ENCODE results near the gene PPP1R12C. TPM values are rescaled to one million over a fixed set of nuclear protein-coding genes. Genes with fewer than 3 reads are reported as not detected.

The PPP1R12C gene
- total RNA-seq, 1 donor from 2014 or later = 110 TPM

DNA sequence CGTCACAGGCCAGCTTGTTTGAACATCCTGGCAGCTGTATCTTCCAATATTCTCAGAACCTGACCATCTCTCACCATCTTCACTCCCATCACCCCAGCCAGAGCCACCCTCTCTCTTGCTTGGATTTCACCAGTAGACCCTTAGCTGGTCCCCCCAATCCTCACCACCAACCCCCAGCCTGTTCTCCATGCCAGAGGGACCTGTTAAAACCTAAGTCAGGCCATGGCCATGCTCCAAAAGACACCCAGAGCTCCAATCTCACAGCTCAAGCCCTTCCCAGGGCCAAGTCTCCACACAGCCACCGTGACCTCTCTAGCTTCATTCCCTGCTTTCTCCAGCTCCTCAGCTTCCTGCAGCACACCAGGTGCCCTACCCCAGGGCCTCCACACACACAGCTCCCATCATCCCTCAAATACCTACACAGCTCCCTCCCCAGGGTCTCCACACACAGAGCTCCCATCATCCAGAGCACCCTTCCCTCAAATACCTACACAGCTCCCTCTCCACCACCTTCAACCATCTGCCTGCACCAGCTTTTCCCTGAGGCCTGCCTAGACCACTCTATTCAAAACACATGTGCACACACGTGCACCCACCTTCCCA is 28.0 kb downstream of the PPP1R12C start:
- Mint-ChIP-seq H3K27me3 (peaks cover 35% of the 10 kb centered on the region), H3K9me3 (ENCODE audit: low read depth) (no peaks in the 10 kb centered on the region), H3K4me1 (ENCODE audit: low read depth) (peaks cover 15% of the 10 kb centered on the region), H3K36me3 (ENCODE audit: insufficient read depth) (peaks cover 4% of the 10 kb centered on the region), H3K27ac (no peak overlapping the region), H3K4me3 (ENCODE audit: low read depth) (no peak overlapping the region)
- no peak for DNase-seq (ENCODE audit: low spot score, unreplicated experiment)
- TF ChIP-seq, protein P1, sequence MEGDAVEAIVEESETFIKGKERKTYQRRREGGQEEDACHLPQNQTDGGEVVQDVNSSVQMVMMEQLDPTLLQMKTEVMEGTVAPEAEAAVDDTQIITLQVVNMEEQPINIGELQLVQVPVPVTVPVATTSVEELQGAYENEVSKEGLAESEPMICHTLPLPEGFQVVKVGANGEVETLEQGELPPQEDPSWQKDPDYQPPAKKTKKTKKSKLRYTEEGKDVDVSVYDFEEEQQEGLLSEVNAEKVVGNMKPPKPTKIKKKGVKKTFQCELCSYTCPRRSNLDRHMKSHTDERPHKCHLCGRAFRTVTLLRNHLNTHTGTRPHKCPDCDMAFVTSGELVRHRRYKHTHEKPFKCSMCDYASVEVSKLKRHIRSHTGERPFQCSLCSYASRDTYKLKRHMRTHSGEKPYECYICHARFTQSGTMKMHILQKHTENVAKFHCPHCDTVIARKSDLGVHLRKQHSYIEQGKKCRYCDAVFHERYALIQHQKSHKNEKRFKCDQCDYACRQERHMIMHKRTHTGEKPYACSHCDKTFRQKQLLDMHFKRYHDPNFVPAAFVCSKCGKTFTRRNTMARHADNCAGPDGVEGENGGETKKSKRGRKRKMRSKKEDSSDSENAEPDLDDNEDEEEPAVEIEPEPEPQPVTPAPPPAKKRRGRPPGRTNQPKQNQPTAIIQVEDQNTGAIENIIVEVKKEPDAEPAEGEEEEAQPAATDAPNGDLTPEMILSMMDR (IDR thresholded peaks at IDR 0.05; ENCODE audit: unreplicated experiment) = no peak

DNA sequence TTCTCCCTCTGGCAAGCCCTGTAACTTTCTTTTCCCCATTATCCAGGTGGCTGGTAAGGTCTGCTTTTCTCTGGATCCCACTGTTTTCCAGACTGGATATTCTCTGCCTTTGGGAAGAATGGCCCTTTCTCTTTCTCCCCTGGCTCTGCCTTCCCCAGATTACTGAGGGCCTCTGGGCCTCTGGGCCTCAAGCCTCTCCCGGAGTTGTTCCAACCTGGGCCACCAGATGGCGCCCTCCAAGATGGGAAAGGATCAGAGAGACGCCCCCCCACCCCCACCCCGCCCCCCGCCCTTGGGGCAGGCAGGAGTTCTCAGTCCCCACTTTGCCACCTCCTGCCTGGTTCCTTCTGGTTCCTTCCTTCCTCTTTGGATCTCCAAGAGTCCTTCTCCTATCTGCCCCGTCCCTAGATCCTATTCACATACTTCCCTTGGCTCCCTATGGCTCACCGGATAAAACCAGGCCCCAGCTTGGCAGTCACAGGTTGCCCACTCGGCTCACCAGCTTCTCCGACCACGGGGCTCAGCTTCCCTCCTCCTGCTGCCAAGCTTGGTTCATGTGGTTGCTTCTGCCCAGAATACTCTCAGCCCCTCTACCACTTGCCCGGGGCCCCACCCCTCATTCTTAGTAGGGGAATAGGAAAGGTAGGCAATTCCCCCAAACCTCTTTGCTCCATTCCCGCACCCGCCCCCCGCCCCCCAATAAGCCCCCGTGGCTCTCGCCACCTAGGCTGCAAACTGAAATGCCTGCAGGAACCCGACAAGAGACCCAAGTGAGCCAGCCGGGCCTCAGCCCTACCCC is 28.7 kb downstream of the PPP1R12C start:
- peaks cover 42% of the 10 kb centered on the region for H3K27me3 Mint-ChIP-seq
- peak; percentile 84 for DNase-seq (ENCODE audit: low spot score, unreplicated experiment)
- H3K4me1 Mint-ChIP-seq (ENCODE audit: low read depth) = peaks cover 15% of the 10 kb centered on the region

DNA sequence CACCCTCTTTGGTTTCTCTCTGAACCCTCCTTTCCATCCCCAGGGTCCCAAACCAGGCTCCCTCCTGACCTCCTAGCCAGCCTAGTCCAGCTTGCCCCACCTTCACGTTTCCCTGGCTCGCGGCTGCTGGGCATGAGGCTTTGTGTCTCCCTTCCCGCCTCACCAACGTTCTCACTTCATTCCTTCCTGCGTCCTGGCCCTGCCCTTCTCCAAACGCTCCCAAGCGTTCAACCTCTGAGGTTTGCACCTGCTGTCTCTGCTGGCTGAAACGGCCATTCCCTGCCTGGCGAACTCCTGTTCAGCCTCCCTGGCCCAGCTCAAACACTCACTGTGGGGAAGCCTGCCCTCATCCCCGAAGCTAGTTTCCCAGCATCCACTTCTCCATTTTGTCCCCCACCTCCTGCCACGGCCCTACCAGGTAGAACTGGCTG is 29.4 kb downstream of the PPP1R12C start:
- H3K27me3 Mint-ChIP-seq = peaks cover 45% of the 10 kb centered on the region
- H3K4me1 Mint-ChIP-seq (ENCODE audit: low read depth) = peaks cover 15% of the 10 kb centered on the region
- no peak for DNase-seq (ENCODE audit: low spot score, unreplicated experiment)
- H3K9me3 Mint-ChIP-seq (ENCODE audit: low read depth) = no peaks in the 10 kb centered on the region
- H3K27ac Mint-ChIP-seq = peak overlapping the region; percentile 39
- H3K36me3 Mint-ChIP-seq (ENCODE audit: insufficient read depth) = peaks cover 4% of the 10 kb centered on the region
- H3K4me3 Mint-ChIP-seq (ENCODE audit: low read depth) = peak overlapping the region; percentile 65
- TF ChIP-seq, protein P1 (IDR thresholded peaks at IDR 0.05; ENCODE audit: unreplicated experiment) = no peak

More for the DNA sequence above, 28.7 kb downstream of the PPP1R12C start:
- peak overlapping the region; percentile 39 for H3K27ac Mint-ChIP-seq
- H3K9me3 Mint-ChIP-seq (ENCODE audit: low read depth) = no peaks in the 10 kb centered on the region
- TF ChIP-seq, protein P1 (IDR thresholded peaks at IDR 0.05; ENCODE audit: unreplicated experiment) = peak; percentile 90
- H3K4me3 Mint-ChIP-seq (ENCODE audit: low read depth) = peak overlapping the region; percentile 65
- H3K36me3 Mint-ChIP-seq (ENCODE audit: insufficient read depth) = peaks cover 4% of the 10 kb centered on the region

DNA sequence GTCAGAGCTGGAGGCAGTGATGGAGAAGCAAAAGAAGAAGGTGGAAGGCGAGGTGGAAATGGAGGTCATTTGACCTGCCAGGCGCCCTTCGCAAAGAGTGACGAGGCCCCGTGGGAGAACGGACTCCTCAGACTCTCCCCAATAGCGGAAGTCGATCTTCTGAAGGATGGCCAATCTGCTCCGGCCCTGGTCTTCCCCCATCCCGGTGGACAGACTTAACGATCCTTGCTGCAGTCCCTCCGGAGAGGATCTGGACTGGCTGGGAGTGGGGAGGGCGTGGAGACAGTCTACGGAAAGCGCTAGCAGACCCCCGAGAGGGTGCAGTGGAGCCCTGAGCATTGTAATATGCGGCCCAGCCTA is 29.9 kb downstream of the PPP1R12C start:
- Mint-ChIP-seq H3K27me3 (peaks cover 51% of the 10 kb centered on the region), H3K4me1 (ENCODE audit: low read depth) (peaks cover 15% of the 10 kb centered on the region), H3K27ac (peak overlapping the region; percentile 94), H3K4me3 (ENCODE audit: low read depth) (peak overlapping the region; percentile 71), H3K9me3 (ENCODE audit: low read depth) (no peaks in the 10 kb centered on the region), H3K36me3 (ENCODE audit: insufficient read depth) (peaks cover 6% of the 10 kb centered on the region)
- no peak for DNase-seq (ENCODE audit: low spot score, unreplicated experiment)
- TF ChIP-seq, protein P1 (IDR thresholded peaks at IDR 0.05; ENCODE audit: unreplicated experiment) = no peak

DNA sequence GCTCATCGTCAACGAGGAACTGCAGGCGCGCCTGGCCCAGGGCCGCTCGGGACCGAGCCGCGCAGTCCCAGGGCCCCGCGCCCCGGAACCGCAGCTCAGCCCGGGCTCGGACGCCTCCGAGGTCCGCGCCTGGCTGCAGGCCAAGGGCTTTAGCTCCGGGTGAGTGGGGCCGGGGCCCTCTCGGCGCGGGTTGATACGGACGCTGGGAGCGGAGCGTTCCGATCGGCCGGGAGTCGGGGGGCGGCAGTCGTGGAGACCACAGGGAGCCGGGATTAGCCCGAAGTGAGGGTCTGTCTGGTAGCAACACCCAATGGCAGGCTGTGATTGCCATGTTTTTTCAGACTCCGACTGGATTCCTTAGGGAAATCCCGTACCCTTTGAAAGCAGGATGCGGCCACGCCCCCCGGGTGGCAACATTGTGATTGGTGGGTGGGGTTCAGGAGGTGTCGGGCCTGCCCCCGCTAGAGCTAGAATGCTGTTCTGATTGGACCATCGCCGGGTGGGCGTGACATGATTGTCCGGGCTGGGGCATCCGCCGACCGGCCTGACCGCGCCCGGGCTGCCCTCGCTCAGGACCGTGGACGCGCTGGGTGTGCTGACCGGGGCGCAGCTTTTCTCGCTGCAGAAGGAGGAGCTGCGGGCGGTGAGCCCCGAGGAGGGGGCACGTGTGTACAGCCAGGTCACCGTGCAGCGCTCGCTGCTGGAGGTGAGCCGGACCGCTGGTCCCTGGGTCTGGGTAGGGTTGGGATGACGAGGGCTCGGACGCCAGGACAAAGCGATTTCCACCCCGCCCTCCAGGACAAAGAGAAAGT is 30.5 kb downstream of the PPP1R12C start:
- Mint-ChIP-seq H3K36me3 (ENCODE audit: insufficient read depth) (peaks cover 6% of the 10 kb centered on the region), H3K27ac (peak overlapping the region; percentile 94), H3K4me3 (ENCODE audit: low read depth) (peak overlapping the region; percentile 71), H3K4me1 (ENCODE audit: low read depth) (peaks cover 15% of the 10 kb centered on the region), H3K27me3 (peaks cover 54% of the 10 kb centered on the region), H3K9me3 (ENCODE audit: low read depth) (no peaks in the 10 kb centered on the region)
- TF ChIP-seq, protein P1 (IDR thresholded peaks at IDR 0.05; ENCODE audit: unreplicated experiment) = no peak
- peak; percentile 82 for DNase-seq (ENCODE audit: low spot score, unreplicated experiment)

All from progenitor cell of endocrine pancreas (in vitro differentiated cells).